Measurements from ENCODE around the gene CAMK1D. TPM values are rescaled to one million over a fixed set of nuclear protein-coding genes. Genes with fewer than 3 reads are reported as not detected.

The CAMK1D gene
- total RNA-seq, 6 experiments from 2014 or later = 0.34 to 1.4 (median 0.43) TPM

- TF ChIP-seq, protein P1, sequence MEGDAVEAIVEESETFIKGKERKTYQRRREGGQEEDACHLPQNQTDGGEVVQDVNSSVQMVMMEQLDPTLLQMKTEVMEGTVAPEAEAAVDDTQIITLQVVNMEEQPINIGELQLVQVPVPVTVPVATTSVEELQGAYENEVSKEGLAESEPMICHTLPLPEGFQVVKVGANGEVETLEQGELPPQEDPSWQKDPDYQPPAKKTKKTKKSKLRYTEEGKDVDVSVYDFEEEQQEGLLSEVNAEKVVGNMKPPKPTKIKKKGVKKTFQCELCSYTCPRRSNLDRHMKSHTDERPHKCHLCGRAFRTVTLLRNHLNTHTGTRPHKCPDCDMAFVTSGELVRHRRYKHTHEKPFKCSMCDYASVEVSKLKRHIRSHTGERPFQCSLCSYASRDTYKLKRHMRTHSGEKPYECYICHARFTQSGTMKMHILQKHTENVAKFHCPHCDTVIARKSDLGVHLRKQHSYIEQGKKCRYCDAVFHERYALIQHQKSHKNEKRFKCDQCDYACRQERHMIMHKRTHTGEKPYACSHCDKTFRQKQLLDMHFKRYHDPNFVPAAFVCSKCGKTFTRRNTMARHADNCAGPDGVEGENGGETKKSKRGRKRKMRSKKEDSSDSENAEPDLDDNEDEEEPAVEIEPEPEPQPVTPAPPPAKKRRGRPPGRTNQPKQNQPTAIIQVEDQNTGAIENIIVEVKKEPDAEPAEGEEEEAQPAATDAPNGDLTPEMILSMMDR (IDR thresholded peaks at IDR 0.05) = no peak
- no peaks in the 10 kb centered on the region for H3K36me3 Mint-ChIP-seq (ENCODE audit: low read depth)
- peaks cover 3% of the 10 kb centered on the region for H3K27me3 Mint-ChIP-seq (ENCODE audit: insufficient read depth)
- H3K9me3 Mint-ChIP-seq = no peaks in the 10 kb centered on the region; the same call in 1 of the 2 replicates
- H3K4me3 Mint-ChIP-seq = no peak overlapping the region; the same call in 1 of the 2 replicates
- no peak overlapping the region for H3K27ac Mint-ChIP-seq
- no peak for DNase-seq
- 0 out of 2 replicates have a peak, but pooled peaks cover under 1% of the 10 kb centered on the region for H3K4me1 Mint-ChIP-seq (ENCODE audit: low read depth)
Measured at GRCh38 chr10:12625393-12626023, 276.2 kb downstream of the CAMK1D start.

DNA sequence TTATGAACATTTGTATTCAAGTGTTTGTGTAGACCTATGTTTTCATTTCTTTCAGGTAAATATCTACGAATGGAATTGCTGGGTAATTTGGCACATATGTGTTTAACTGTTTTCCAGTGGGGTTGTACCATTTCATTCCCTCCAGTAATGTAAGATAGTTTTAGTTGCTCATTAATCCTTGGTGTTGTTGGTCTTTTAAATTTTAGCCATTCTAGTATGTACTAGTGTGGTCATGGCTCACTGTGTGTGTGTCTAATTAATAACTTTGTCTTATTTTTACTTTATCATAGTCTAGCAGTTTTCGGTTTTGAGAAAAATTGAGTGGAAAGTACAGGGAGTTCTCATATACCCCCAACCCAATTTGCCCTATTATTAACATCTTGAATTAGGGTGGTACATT is 278.8 kb downstream of the CAMK1D start:
- no peaks in the 10 kb centered on the region; the same call in none of the 2 replicates for H3K36me3 Mint-ChIP-seq (ENCODE audit: low read depth)
- no peak for DNase-seq
- TF ChIP-seq, protein P1 (IDR thresholded peaks at IDR 0.05) = no peak
- peaks cover 3% of the 10 kb centered on the region for H3K27me3 Mint-ChIP-seq (ENCODE audit: insufficient read depth)
- peaks cover 23% of the 10 kb centered on the region for H3K9me3 Mint-ChIP-seq
- 0 out of 2 replicates have a peak, but pooled peaks cover 10% of the 10 kb centered on the region for H3K4me1 Mint-ChIP-seq (ENCODE audit: low read depth)
- H3K27ac Mint-ChIP-seq = no peak overlapping the region
- H3K4me3 Mint-ChIP-seq = no peak overlapping the region

DNA sequence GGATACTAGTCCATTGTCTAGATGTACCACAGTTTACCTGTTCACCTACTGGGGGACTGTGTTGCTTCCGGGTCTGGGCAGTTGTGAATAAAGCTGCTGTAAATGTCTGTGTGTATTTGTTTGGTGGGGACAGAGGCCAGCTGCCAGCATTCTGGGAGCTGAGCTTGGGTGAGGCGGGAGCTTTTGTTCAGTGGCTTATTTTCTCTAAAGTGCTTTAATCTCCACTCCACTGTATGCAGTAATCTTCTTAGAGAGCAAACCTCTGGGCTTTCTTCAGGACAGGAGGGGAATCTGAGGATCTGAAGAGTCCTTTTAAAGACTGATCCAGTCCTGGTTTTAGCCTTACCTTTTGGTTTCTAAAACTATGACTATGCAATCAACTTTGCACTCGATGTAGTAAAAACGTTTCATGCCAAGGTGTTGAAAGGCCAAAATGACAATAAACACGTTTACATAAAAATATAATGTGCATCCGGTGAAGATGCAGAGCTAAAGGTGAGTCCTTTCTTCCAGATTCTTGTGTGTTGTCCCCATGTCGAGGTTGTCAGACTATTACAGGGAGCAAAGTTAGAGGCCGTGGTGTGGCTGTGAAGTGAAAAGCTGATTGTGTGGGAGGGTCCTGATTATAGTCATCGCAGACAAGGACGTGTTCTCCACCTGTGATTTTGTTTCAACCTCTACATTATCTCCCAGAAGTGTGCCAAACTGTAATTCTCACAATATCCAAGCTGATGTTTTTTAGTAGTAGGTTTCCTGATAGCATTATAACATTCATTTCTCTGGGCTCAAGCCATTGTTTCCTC is 279.8 kb downstream of the CAMK1D start:
- TF ChIP-seq, protein P1 (IDR thresholded peaks at IDR 0.05) = no peak
- Mint-ChIP-seq H3K27me3 (ENCODE audit: insufficient read depth) (peaks cover 3% of the 10 kb centered on the region), H3K4me3 (no peak overlapping the region), H3K9me3 (peaks cover 23% of the 10 kb centered on the region), H3K4me1 (ENCODE audit: low read depth) (0 out of 2 replicates have a peak, but pooled peaks cover 10% of the 10 kb centered on the region), H3K27ac (no peak overlapping the region), H3K36me3 (ENCODE audit: low read depth) (no peaks in the 10 kb centered on the region; the same call in none of the 2 replicates)
- DNase-seq = no peak

GRCh38 chr10:12629767-12630165 is 280.4 kb downstream of the CAMK1D start:
- Mint-ChIP-seq H3K27me3 (ENCODE audit: insufficient read depth) (peaks cover 7% of the 10 kb centered on the region), H3K4me3 (no peak overlapping the region)
- TF ChIP-seq, protein P1 (IDR thresholded peaks at IDR 0.05) = no peak

DNA sequence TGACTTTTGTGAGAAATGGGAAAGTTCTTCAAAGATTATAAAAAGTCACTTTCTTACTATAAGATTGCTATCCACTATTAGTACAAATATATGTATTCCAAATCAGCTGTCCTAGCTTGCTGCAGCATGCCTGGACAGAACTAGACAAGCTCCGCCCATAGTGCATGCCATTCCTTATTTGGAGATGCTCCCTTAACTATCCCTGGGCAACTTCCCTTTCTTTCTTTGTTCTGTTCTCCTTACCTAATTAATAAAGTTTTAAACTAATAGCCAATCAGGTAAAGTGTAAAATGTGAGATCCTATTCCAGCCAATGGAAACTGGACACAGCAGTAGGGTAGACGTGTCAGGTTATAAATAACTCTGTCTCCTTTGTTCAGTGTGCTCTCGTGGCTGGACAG is 281.9 kb downstream of the CAMK1D start:
- TF ChIP-seq, protein P1 (IDR thresholded peaks at IDR 0.05) = no peak
- Mint-ChIP-seq H3K36me3 (ENCODE audit: low read depth) (no peaks in the 10 kb centered on the region; the same call in none of the 2 replicates), H3K27ac (no peak overlapping the region), H3K4me1 (ENCODE audit: low read depth) (0 out of 2 replicates have a peak, but pooled peaks cover 10% of the 10 kb centered on the region), H3K27me3 (ENCODE audit: insufficient read depth) (peaks cover 6% of the 10 kb centered on the region), H3K9me3 (peaks cover 23% of the 10 kb centered on the region), H3K4me3 (no peak overlapping the region)
- no peak for DNase-seq

More at GRCh38 chr10:12629767-12630165, 280.4 kb downstream of the CAMK1D start:
- H3K36me3 Mint-ChIP-seq (ENCODE audit: low read depth) = no peaks in the 10 kb centered on the region; the same call in none of the 2 replicates
- peaks cover 23% of the 10 kb centered on the region for H3K9me3 Mint-ChIP-seq
- 0 out of 2 replicates have a peak, but pooled peaks cover 10% of the 10 kb centered on the region for H3K4me1 Mint-ChIP-seq (ENCODE audit: low read depth)
- H3K27ac Mint-ChIP-seq = no peak overlapping the region
- DNase-seq = no peak
